HG02970 (cell line): Measurements from ENCODE around the gene PPM1F.
A peak's percentile ranks its signal among the peaks of the same experiment; 100 is the strongest.
"Not testable (repeated sequence)": the region's sequence is repeated elsewhere in the genome, so short reads cannot be mapped to it uniquely, and the experiment has no call there.

Experiments
- ATAC-seq: cut with Tn5 transposase; IDR thresholded peaks from one replicate; pipeline ENCODE4 v1.9.1; 2021; ENCODE audit warnings: mild to moderate bottlenecking, moderate library complexity, moderate number of reproducible peaks; ENCODE audit not compliant: unreplicated experiment, low FRiP score

The PPM1F gene

GRCh38 chr22:21943571-21944448, 8.8 kb downstream of the PPM1F start:
- ATAC-seq, result no peak

GRCh38 chr22:21942407-21943343, 10.0 kb downstream of the PPM1F start:
- no peak for ATAC-seq

GRCh38 chr22:21941921-21942320, 10.7 kb downstream of the PPM1F start:
- no peak for ATAC-seq

- no peak for ATAC-seq
Observed at GRCh38 chr22:21940521-21940920, 12.1 kb downstream of the PPM1F start.

- not testable (repeated sequence) for ATAC-seq
Observed at GRCh38 chr22:21939935-21940334, 12.7 kb downstream of the PPM1F start.

- ATAC-seq, result no peak
Observed at GRCh38 chr22:21939461-21939913, 13.2 kb downstream of the PPM1F start.

GRCh38 chr22:21938906-21939305, 13.7 kb downstream of the PPM1F start:
- no peak for ATAC-seq

- peak; percentile 50 for ATAC-seq
Observed at GRCh38 chr22:21938071-21938822, 14.4 kb downstream of the PPM1F start.

GRCh38 chr22:21937821-21938070, 14.9 kb downstream of the PPM1F start:
- no peak for ATAC-seq

GRCh38 chr22:21937041-21937820, 15.4 kb downstream of the PPM1F start:
- ATAC-seq, result no peak

GRCh38 chr22:21936151-21936775, 16.4 kb downstream of the PPM1F start:
- no peak for ATAC-seq

GRCh38 chr22:21933910-21934309, 18.7 kb downstream of the PPM1F start:
- no peak for ATAC-seq

GRCh38 chr22:21933413-21933812, 19.2 kb downstream of the PPM1F start:
- ATAC-seq, result no peak

GRCh38 chr22:21932347-21932746, 20.3 kb downstream of the PPM1F start:
- no peak for ATAC-seq

- ATAC-seq, result no peak
Observed at GRCh38 chr22:21931056-21931455, 21.6 kb downstream of the PPM1F start.

GRCh38 chr22:21929253-21929652, 23.4 kb downstream of the PPM1F start:
- ATAC-seq, result no peak

GRCh38 chr22:21928048-21928447, 24.6 kb downstream of the PPM1F start:
- no peak for ATAC-seq

GRCh38 chr22:21927174-21927823, 25.3 kb downstream of the PPM1F start:
- no peak for ATAC-seq

- no peak for ATAC-seq
Observed at GRCh38 chr22:21926728-21927127, 25.9 kb downstream of the PPM1F start.
